Pancreas (tissue), 10 donors: ENCODE results near the gene ARHGEF1. TPM values are rescaled to one million over a fixed set of nuclear protein-coding genes. Genes with fewer than 3 reads are reported as not detected.
"Not testable (repeated sequence)": the region's sequence is repeated elsewhere in the genome, so short reads cannot be mapped to it uniquely, and the experiment has no call there.

Source experiments
- ATAC-seq, 4 donors: fragments of 200-7000 bp; cut with Tn5 transposase; one replicate each; pipeline versions ENCODE4 v1.8.0 to v1.9.1; 2020; ENCODE audit warnings: mild to moderate bottlenecking in 4 of 4, moderate library complexity in 4 of 4
- DNase-seq, 6 donors: peaks; one replicate each; pipeline ENCODE4 v3.0.0-alpha.2; 2020
- FAIRE-seq: peaks from 2 replicates; lab custom pipeline; 2012; peaks lifted over from hg19 to GRCh38; lab: Jason Lieb, UNC
- H3K27ac ChIP-seq, 4 donors: fragments of 200-600 bp; sonication (generic); 1 replicate in 3 of 4; 2 replicates in 1 of 4; pipeline versions ENCODE4 v1.5.0 to v1.8.0; 2020
- H3K27me3 ChIP-seq, 4 donors: fragments of 200-600 bp; one replicate each; pipeline ENCODE4 v1.8.0; 2021
- H3K36me3 ChIP-seq, 3 donors: fragments of 200-600 bp; sonication (generic) in 1 of 3; one replicate each; pipeline versions ENCODE4 v1.5.0 to v1.8.0; 2020 to 2021
- H3K4me1 ChIP-seq, 3 donors: fragments of 200-600 bp; one replicate each; pipeline ENCODE4 v1.8.0; 2021
- H3K4me3 ChIP-seq, 4 donors: fragments of 200-600 bp; sonication (generic) in 2 of 4; one replicate each; pipeline versions ENCODE4 v1.5.0 to v1.8.0; 2020 to 2021
- H3K9me3 ChIP-seq, 4 donors: fragments of 200-600 bp; one replicate each; pipeline ENCODE4 v1.8.0; 2021
- CTCF ChIP-seq, 4 donors: fragments of 200-600 bp; sonication (generic) in 3 of 4; IDR thresholded peaks; one replicate each; pipeline versions ENCODE4 v1.5.0 to v1.8.0; 2021; ENCODE audit warnings: antibody characterized with exemption in 4 of 4
- whole genome bisulfite sequencing, 2 donors: extraction: QIAGEN DNeasy Blood & Tissue Kit; methylation state at CpG; one replicate each; pipeline ENCODE4 v1.1.7; 2013; 5-methylcytosine and 5-hydroxymethylcytosine counted together
- intact Hi-C, 3 donors: fragments of 100-400 bp; cut with DNase I; formaldehyde crosslinking; loops; one replicate each; pipeline versions ENCODE4 v1.11.1 to v1.14.2; 2022
- polyA plus RNA-seq, 2 donors: library from polyadenylated mRNA; stranded (reverse); fragments of 200-250 nt; gene quantifications; one replicate each; pipeline ENCODE4 v1.2.3, GENCODE V29; 2013
- total RNA-seq, 6 donors: library from RNA; stranded (reverse); fragmentation: NEBNext Ultra II Directional in 4 of 6; extraction: Animal tissue kit (Norgen Biotek cat#: 25700) in 4 of 6; gene quantifications; one replicate each; pipeline versions ENCODE4 v1.2.1 to v1.2.4, GENCODE V29; 2021 to 2023
- donor health status: healthy with polysubstance abuse.
- donor health status: DM: no; HTN: no; CAD: no; lungs with moderate emphysema.
- donor health status: DM: no; HTN: no; CAD: no.
- donor health status: control.
- donor health status: control.
- donor health status: Bipolar disorder and iron deficiency.
- donor health status: DM: yes; HTN: yes; CAD: no.
- donor health status: DM: no; HTN: no; CAD: no.
- donor health status: DM: no; HTN: no; CAD: no.
- donor health status: DM: yes; HTN: yes; CAD: no.

The ARHGEF1 gene
- total and polyA plus RNA-seq, 8 donors, result 26.3 to 179 (median 39.3) TPM

GRCh38 chr19:41871573-41872383, 11.2 kb upstream of the ARHGEF1 start:
- Histone ChIP-seq H3K27me3 (no peaks in the 10 kb centered on the region), H3K4me3 (no peak overlapping the region), H3K36me3 (peaks cover 0 to 41% (median 18%) of the 10 kb centered on the region in 3 donors), H3K9me3 (no peaks in the 10 kb centered on the region), H3K27ac (no peak overlapping the region), H3K4me1 (peaks cover 0 to 5% (median 0%) of the 10 kb centered on the region in 3 donors)
- intact Hi-C loops, result loop anchor here in 1 of 3 donors (5.0 kb wide), 1 partner anchor 81 kb away; no protein-coding TSS in a partner anchor
- DNase-seq (peak in 1 of 6 donors; percentile 34), ATAC-seq (peak in 3 of 4 donors; percentile 2 to 24 (median 16)), FAIRE-seq (no peak)
- TF ChIP-seq CTCF (IDR thresholded peaks at IDR 0.05), result no peak
- WGBS, 2 donors, result 79 to 80% methylated on average over 16 of the region's 16 CpGs

GRCh38 chr19:41872384-41872774, 10.6 kb upstream of the ARHGEF1 start:
- Histone ChIP-seq H3K27me3 (no peaks in the 10 kb centered on the region), H3K27ac (no peak overlapping the region), H3K9me3 (no peaks in the 10 kb centered on the region), H3K4me3 (no peak overlapping the region), H3K36me3 (peaks cover 0 to 41% (median 18%) of the 10 kb centered on the region in 3 donors), H3K4me1 (peaks cover 0 to 5% (median 0%) of the 10 kb centered on the region in 3 donors)
- intact Hi-C loops, result loop anchor here in 1 of 3 donors (5.0 kb wide), 1 partner anchor 80 kb away; no protein-coding TSS in a partner anchor
- ATAC-seq (peak in 1 of 4 donors; percentile 3), FAIRE-seq (no peak), DNase-seq (peak in 1 of 6 donors; percentile 7)
- 91% methylated on average over 12 of the region's 12 CpGs for WGBS, 2 donors
- no peak for TF ChIP-seq CTCF (IDR thresholded peaks at IDR 0.05)

- intact Hi-C loops, result loop anchor here in 1 of 3 donors (5.0 kb wide), 1 partner anchor 79 kb away; no protein-coding TSS in a partner anchor
- peak; percentile 41 to 71 (median 58) for TF ChIP-seq CTCF (IDR thresholded peaks at IDR 0.05)
- Histone ChIP-seq H3K4me3 (no peak overlapping the region), H3K27ac (no peak overlapping the region), H3K36me3 (peaks cover 0 to 41% (median 18%) of the 10 kb centered on the region in 3 donors), H3K4me1 (peaks cover 0 to 5% (median 0%) of the 10 kb centered on the region in 3 donors), H3K9me3 (no peaks in the 10 kb centered on the region), H3K27me3 (no peaks in the 10 kb centered on the region)
- FAIRE-seq (no peak), DNase-seq (peak; percentile 70 to 94 (median 84)), ATAC-seq (peak; percentile 86 to 95 (median 90))
- 35% methylated on average over 18 of the region's 18 CpGs for WGBS, 2 donors
Measured at GRCh38 chr19:41872775-41873647, 10.0 kb upstream of the ARHGEF1 start.

- H3K27ac ChIP-seq, result not testable (repeated sequence)
- WGBS, 2 donors, result 56 to 71% methylated on average over 3 of the region's 3 CpGs
Measured at GRCh38 chr19:41875973-41876372, 7.0 kb upstream of the ARHGEF1 start.

More at GRCh38 chr19:41875973-41876372, 7.0 kb upstream of the ARHGEF1 start:
- H3K36me3 ChIP-seq, result peaks cover 0 to 11% (median 7%) of the 10 kb centered on the region in 3 donors
- H3K9me3 ChIP-seq, H3K27me3 ChIP-seq, FAIRE-seq, H3K4me1 ChIP-seq, ATAC-seq, H3K4me3 ChIP-seq, DNase-seq: not testable (repeated sequence)
- intact Hi-C loops, result loop anchor here in 1 of 3 donors (5.0 kb wide), 1 partner anchor 71 kb away; no protein-coding TSS in a partner anchor
